NCI-H526 treated with DMSO at 0.1 percent for 48 hours (cell line): ENCODE measurements around the gene CDK14.

Source experiments
- DNase-seq: peaks from one replicate; lab custom pipeline; 2025; lab: John Stamatoyannopoulos, UW

CDK14 gene

GRCh38 chr7:91005841-91006240, 409.7 kb downstream of the CDK14 start:
- DNase-seq = no peak

DNA sequence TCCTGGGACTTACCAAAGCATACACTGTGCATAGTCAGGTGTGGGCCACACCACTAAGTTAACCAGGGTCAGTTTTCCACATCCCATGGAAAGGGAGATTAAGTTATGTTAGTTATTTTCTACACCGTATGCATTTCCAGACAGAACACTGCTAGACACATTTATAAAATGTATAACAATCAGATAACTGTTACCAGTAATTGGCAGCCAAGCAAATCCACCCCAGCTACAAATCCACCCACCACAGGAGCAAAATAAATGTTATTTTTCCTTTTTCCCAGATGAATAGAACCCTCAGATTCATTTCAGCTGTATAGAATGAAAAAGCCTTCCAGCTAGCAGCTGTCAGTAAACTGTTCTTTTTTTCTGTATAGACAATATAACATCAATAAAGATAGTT, 411.2 kb downstream of the CDK14 start:
- no peak for DNase-seq

- DNase-seq = no peak
These were observed 417.0 kb downstream of the CDK14 start for GRCh38 chr7:91013078-91013477.

GRCh38 chr7:91019686-91020385, 423.7 kb downstream of the CDK14 start:
- no peak for DNase-seq

- DNase-seq = no peak
These were observed 424.7 kb downstream of the CDK14 start for GRCh38 chr7:91020636-91021385.

DNA sequence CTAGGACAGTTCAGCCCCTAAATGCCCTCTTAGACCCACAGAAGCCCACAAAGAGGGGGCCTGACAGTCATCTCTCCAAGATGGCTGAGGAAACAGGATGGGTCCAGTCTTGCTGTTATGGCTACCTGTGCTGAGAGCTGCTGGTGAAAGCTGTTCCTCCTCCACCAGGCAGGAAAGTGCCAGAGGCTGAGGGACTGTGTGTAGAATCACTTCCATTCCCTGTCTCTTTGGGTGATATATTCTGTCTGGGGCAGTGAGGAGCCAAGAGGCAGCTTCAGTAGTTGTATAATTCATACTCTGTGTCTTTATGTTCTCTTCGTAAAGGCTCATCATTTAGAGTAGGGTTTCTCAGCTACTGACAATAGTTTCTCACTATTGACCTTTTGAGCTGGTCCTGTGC, 425.8 kb downstream of the CDK14 start:
- DNase-seq = no peak

DNA sequence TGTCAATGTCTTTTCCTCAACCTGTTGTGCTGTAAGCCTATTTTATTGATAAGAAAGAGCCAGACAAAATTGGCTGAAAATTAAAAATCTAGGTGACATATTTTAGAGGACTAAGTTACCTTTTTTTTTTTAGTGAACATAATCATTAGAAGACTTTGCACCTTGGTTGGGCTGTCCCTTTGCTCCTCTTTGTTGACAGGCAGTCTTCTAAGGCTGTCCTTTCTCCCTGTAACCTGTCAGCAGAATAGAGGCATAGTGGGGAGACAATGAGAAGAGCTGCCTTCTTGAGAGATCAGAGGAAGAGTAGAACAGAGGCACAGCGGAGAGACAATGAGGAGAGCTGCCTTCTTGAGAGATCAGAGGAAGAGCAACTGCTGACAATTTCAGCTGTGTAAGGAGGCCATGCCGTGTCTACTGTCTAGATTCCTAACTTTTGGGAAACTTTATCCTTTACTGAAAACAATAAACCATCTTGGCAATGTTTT, 429.8 kb downstream of the CDK14 start:
- DNase-seq = no peak

- DNase-seq = no peak
These were observed 433.6 kb downstream of the CDK14 start for GRCh38 chr7:91029688-91030087.

DNA sequence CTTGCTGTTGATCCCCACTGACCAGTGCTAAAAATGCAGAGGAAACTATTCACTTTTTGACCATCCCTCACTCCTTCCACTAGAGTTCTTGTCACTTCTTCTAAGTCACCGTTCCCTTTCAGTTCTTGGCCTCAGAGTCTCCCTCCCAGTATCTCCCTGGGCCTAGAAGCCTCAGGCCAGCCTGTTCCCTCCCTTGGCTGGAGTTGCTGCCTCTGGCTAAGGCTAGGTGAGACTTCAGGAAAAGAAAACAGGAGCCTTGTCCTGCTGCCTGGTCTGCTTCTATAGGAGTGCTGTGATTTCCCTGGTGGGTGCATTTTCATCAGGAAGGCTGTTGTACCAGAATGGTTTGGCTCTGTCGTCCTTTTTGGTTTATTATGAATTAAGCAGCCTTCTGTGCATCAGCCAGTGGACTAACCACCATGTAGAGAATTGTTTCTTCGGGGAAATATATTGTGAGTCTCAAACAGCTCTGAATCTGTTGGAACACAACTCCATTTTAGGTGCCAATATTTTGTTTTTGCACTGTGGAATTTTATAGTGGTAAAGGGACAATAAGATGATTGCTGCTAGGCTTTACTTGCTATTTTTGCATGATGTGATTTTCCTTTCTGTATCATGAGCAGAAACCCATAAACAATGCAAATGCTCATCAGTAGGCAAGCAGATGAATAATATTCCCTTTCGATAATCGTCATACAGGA, 434.7 kb downstream of the CDK14 start:
- DNase-seq = no peak

GRCh38 chr7:91031757-91032156, 435.6 kb downstream of the CDK14 start:
- no peak for DNase-seq

DNA sequence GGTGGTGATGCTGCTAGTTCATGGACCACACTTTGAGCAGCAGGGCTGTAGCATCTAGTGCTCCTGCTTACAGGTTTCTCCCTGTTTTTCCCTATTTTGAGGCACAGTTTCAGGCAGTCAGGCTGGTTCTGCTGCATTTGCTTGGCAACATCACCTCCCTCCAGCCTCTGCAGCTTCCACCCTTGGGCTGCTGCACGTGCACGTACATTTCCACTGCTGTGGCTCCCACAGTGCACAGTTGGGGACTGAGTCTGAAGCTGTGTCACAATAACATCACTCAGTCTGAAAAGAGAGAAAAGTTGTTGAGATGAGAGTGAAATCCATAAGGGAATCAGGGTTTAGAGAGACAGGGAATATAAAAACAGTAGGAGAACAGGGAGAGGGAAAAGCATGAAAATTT, 437.5 kb downstream of the CDK14 start:
- DNase-seq = no peak

DNA sequence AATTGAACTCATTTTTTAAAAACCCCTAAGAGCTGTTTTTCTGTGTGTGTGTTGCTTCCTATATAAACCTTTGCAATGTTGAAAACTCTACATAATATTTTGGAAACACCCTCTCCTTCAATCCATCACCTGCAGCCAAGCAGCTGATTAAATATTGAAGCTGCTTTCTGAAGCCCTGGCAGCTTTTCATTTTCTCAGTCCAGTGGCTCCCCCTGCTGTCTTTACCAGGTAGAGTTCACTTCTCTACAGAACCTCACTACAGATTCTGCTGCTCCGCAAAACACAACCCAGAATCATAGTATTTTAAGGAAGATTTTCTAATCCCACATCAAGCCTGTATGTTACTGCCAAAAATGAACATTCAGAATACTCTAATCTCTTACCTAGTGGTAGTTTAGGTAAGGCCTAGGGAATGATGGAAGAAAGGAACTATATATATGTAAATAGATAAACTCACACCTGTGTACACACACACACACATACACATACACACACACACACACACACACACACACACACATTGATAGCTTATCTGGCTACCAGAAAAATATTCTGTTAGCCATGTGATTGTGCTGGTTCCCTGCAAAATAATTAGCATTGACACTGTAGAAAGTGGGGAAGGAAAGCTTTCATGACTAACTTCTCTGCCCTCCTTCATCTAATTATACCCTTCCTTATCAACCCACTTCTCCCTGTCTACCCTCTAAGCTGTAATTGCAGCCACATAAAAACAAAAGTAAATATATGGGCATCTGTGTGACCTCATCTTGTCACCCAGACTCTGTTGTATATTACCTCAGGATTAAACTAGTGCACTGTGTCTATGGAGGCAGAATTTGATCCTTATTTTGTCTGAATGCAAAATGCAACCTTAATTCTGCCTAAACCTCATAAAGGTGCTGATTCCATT, 438.6 kb downstream of the CDK14 start:
- peak; percentile 65 for DNase-seq

GRCh38 chr7:91039033-91039432, 442.9 kb downstream of the CDK14 start:
- no peak for DNase-seq

- no peak for DNase-seq
These were observed 445.0 kb downstream of the CDK14 start for GRCh38 chr7:91041141-91041540.

DNA sequence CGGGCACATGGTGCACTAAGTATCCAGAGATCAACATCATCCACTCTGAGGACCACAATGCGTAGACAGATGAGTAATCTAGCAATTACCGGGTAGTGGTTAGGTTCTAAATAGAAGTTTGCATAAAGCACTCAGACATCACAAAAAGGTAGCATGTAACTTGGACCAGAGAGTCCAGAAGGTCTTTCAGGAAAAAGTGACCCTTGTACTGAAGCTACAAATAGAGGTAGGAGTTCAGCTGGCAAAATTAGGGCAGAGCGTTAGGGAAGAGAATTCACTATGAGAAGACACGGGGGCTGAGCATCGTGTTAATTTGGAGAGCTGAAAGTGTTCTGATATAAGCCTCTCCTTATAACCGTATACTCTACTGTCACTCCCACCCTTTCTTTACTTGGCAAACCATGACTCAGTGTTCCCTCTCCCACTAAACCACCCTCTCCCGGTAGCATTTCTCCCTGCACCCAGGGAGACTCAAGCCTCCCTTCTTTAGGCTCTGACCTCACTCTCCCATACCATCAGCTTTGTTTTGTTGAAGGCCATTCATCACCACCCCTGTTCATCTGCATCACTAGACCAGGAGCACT, 445.9 kb downstream of the CDK14 start:
- no peak for DNase-seq

GRCh38 chr7:91043186-91043585, 447.1 kb downstream of the CDK14 start:
- no peak for DNase-seq

GRCh38 chr7:91043924-91044645, 448.0 kb downstream of the CDK14 start:
- DNase-seq = no peak

- no peak for DNase-seq
These were observed 449.5 kb downstream of the CDK14 start for GRCh38 chr7:91045606-91046005.

GRCh38 chr7:91046322-91047089, 450.4 kb downstream of the CDK14 start:
- DNase-seq = no peak

- no peak for DNase-seq
These were observed 451.5 kb downstream of the CDK14 start for GRCh38 chr7:91047636-91048035.
